NCI-H1694 (cell line): ENCODE measurements around the gene RNF4.
A peak's percentile ranks its signal among the peaks of the same experiment; 100 is the strongest.

Source experiments
- DNase-seq: peaks from one replicate; lab custom pipeline; 2025; lab: John Stamatoyannopoulos, UW

The RNF4 gene

DNA sequence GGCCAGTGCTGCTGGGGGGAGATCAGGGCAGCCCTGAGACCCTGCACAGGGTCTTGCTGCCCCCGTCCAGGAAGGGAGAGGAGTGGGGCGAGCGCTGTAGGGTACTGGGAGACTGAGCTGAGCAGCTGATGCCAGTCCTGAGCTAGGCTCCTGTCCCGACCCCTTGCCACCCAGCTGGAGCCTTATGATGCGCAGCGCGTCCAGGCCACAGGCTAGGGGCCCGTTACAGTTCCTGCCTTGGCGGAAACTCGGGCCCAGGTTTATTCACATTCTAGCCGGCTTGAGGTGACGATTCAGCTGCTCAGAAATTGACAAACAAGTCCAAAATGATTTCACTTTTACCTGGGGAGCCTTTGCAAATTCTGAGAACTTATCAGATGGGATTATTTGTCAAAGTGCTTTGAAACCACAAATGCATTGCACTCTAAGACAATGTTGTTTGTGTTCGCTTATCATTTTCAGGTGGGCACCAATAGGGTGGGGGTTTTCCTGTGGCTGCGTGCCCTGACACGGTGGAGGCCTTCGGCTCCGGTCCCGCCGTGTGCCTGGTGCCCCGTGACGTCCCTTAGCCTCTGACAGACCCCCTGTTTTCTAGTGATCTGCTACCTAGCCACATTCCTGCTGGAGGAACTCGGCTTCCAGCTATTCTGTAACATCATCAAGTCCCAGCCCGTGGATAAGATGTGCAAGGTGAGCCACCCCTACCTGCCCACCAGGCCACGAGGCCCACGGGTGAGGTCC is 31.3 kb upstream of the RNF4 start:
- no peak for DNase-seq

DNA sequence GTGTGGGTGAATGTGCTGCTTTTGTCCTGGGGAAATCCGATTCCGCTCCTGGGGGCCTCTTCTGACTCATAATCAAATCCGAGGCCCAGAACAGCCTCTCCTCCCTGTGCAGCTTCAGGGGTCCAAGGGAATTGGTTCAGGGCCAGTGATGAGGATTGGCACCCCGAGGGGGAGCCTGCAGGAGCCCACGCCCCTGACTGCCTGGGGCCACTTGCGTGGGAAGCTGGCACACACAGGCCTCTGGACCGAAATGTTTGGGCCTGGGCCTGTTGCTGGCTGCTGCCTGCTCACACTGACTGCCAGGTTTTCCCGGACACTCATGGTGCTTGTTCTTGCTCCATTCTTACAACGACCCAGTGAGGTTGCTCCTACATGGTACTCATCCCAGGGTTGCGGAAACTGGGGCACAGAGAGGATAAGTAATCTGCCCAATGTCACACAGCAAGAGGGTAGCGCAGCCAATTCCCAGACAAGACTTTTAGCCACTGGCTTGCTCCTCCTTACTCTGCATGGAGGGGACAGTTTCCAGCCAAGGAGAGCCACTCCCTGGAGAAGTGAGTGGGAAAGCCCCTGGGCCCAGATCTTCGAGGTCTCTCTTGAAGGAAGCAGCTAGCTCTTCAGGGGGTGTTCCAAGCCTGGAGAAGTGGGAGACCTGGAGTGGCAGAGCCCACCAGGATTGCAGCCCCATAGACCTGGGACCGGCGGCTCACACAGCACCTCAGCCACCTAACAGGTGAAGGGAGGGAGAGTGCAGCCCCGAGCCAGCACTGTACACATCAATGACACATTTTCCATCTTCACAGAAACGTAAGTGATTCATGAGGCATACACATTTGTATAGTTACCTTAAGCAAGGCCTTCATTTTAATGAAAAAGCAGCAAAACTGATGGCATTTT is 29.8 kb upstream of the RNF4 start:
- DNase-seq, result no peak

DNA sequence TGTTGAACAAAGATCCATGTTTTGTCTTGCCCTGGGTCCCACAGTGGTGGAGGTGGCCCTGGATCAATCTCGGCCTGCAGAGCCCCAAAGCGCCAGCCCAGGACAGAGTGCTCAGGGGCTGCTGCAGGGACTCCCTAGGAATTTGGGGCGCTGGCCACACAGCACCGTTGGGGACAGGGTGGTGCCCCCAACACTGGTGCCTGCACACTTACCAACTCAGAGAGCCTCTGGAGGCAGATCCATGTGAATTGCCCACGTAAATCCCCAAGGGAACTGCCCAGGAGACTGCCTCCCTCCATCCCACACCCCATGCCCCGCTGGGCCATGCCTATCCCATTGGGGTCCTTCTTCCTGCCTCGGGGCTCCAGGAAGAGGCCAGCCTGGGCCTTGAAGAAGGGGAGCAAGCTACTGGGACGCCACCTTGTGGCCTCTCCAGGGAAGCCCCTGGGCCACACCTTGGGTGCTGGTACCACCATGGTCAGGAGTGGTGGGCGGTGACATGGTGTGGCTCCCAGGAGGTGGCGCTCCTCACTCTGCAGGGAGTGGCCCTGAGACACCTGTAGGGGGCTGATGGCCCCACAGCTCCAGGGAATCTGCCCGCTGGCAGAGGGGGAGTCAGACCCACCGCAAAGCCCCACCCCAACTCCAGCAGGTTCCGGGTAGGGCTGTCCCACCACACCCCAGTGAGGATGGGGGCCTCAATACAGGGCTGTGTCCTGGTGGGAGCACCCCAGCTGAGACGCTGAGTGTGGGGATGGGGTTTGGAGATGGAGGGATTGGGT is 27.3 kb upstream of the RNF4 start:
- peak; percentile 55 for DNase-seq

DNA sequence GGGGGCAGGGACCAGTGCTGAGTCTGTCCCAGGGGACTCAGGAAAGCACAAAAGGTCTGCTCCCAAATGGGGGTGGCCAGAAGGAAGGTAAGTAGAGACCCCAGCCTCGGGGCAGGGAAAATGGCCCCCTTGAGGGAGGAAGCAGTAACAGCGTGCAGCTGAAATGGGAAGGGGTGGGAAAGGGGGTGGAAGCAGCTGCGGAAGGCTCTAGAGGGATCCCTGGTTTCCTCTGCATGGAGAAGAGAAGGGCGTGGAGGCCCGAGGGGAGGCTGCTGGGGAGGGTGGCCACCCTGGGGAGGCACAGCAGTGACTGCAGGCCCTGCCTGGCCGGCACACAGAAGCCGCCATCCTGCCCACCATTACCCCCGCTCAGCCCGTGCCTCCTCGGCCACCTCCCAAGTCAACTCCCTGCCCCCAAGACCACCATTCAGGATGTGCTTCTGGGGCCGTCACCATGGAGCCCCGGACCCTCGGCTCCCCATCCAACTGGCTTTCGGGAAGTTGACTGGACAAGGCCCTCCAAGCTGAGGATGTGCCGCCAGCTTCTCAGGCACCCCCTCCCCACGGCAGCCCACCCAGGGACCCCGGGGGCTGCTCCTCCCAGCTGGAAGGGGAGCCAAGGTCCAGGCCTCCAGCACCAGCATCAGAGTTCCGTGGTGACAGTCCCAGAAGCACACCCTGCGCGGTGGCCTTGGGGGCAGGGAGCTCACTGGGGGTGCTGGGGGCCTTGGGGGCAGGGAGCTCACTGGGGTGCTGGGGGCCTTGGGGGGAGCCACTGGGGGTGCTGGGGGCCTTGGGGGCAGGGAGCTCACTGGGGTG is 26.5 kb upstream of the RNF4 start:
- DNase-seq, result no peak

DNA sequence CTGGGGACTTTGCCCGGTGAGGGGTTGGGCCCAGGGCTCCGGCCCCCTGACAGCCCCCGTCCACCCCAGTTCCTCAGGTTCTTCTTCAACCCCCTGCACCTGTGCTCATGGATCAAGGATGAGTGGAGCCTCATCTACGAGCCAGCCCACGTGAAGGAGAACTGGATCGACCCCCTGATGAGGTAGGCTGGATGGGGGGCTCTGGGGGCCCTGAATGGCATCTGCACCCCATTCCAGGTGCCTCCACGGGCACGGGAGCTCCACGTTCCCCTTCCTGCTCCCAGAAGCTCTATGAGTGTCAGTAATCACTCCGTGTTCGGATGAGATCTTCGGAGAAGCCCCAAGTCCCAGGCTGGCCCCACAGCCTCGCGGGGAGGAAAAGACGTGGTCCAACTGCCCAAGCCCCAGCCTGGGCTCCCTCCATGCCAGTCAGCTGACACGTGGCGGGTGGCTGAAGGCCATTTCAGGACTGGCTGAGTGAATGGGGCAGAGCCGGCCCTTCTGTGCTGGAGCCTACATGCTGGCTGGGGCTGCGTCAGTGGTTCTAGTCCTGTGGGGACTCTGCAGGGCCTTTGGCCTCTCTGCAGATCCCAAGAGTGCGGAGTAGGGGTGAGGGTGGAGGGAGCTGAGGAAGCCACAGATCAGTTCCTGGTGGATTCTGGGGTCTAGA is 25.7 kb upstream of the RNF4 start:
- no peak for DNase-seq

DNA sequence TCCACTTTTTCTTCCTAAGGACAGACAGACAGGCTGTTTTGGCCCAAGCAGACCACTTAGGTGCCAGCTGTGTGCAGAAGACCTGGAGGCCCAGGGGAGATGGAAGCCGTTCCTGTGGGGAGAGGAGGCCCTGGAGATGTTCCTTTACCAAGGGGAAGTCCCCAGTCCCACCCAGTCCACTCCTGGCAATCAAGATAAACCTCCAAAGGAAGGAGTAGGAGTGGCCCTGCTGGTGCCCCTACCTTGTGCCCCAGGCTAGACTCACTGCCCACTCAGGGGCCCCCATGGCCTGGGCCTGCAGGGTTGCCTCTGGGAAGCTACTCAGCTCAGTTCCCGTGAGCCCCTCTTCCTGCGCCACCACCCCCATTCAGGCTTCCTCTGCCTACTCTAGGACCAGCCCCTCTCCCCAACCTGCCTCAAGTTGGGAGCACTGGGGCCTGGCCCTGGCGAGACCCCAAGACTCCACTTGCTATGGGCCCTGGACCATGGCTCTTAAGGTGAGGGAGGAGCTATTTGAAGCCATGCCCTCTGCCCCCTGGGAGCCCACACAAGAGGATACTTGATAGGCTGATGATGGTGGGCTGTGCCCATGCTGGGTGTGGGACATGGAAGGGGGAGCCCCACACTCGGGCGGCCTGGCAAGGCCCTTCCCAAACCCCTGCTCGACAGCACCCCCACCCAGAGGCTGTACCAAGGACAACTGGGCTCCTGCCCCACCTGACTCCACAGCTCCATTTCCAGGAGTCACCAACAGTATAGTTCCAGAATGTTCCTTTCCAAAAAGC is 24.8 kb upstream of the RNF4 start:
- DNase-seq, result no peak

DNA sequence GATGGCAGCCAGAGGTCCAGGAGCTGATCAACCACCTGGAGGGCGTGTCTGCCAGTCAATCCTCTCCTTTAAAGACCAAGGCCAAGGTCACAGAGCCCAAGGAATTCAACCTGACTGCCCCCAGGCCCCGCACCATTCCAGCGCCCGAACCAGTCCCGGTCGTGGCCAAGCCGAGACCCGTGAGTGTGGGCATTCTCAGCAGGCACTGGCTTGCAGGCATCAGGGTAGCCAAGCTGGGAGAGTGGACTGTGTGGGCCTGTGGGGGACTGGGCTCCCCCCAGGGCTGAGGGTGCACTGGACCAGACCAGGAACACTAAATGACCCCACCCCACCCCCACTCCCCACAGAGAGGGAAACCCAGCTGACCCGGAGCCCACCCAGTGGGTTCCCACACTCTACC is 23.8 kb upstream of the RNF4 start:
- DNase-seq, result no peak

DNA sequence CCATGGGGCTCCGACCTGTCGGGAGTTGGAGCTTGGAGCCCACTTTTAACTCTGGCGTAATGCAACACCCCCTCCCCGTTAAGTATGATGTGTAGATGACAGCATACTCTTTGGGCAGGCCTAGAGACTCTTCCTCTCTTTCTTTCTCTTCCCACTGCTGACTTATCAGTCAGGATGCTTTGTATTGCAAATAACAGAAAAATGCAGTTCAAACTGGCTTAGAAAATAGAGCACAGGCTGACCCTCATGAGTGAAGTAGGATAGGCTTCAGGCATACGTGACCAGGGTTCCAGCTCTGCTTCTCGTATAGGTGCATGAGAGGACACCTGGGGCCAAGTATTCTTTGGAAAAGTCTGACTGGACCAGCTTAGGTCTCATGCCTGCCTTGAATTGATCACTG is 23.3 kb upstream of the RNF4 start:
- DNase-seq, result no peak

DNA sequence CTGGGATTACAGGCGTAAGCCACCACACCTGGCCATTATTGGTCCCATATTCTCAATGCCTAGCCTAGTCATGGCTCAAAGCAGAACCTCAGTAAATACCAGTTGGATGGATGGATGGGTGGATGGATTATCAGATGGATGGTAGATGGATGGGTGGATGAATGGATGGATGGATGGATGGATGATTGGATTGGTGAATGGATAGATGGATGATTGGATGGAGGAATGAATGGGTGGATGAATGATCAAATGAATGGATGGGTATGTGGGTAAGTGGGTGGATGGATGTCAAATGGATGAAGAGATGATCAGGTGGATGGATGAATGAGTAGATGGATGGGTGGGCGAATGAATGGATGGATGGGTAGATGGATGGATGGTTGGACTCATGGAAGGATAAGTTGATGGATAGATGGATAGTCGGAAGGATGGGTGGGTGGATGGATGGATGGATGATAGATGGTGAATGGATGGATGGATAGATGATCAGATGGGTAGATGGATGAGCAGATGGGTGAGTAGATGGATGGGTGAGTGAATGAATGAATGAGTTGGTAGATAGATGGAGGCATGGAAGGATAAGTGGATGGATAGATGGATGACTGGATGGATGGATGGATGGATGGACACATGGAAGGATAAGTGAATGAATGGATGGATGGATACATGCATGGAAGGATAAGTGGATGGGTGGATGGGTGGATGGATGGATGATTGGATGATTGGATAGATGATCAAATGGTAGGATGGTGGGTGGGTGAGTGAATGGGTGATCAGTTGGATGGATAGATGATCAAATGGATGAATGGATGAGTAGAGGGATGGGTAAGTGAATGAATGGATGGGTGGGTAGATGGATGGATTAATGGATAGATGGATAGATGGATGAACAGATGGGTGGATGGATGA is 22.0 kb upstream of the RNF4 start:
- DNase-seq, result no peak

DNA sequence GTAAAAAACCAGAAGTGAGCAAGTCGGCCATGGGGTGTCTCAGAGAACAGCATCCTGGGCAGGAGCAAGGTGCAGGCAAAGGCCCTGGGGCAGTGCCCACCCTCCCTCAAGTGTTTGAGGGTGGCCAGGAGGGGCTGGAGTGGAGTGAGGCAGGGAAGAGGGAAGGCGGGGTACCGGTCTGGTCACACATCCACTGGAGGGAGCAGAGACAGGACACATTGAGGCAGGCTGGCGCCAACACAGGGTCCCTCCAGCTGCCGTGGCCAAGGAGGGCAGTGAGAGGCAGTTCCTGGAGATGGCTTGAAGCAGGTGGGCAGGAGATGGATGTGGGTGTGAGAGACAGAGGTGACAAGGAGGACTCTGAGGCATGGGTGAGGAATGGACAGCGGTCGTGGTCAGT is 20.3 kb upstream of the RNF4 start:
- DNase-seq, result no peak

DNA sequence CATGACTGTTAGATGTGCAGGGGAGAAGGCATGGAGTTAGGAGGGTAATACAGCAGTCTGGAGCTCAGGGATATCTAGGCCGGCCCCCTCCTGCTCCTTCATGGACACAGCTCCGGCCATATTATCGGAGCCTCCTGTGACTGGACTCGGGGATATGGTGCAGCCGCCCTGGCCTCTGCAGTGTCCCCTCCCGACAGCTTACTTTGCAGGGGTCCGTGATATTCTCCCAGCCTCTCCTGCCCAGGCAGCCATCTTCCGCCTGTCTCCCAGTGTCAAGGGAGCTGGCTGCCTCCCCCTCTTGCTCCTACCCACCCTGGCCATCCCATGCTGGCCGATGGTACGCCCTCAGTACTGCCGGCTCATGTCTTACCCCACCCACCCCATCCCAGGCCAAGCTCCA is 19.9 kb upstream of the RNF4 start:
- DNase-seq, result no peak

DNA sequence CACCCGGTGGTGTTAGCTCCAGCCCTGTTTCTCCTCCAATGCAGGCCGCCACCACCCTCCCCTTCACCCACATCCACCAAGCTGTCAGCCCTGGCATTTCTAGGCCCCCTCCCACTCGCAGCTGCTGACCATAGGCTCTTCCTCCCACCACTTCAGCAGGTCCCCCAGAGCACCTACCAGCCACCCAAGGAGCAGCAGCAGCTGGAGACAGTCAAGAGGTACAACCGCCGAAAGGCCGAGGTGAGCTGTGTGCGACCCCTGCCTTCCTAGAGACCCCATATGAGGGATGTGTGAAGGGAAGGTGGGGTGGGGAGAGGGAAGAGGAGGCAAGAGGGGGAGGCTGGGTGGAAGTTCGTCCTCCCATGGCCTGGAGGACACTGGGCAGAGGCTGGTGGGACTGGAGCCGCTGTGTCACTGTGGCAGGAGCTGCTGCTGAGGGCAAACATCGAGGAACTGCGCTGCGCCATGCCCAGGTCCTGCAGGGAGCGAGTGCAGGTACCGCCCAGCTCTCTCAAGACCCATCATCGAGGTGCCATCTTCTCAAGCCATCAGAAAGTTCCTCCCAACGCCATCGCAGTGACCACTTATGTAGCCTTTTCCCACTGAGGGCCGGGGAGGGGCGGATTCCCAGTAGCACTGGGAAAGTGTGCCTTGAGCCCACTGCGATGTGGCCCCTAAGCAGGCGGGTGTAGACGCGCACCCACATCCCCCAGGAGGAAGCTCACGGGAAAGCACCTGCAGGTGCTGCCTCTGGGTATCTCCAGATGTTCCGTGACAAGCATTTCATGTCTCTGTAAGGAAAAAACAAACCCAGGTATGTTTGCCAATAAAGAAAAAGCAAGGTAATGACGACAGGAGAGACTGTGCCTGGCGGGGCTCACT is 19.2 kb upstream of the RNF4 start:
- DNase-seq, result no peak

DNA sequence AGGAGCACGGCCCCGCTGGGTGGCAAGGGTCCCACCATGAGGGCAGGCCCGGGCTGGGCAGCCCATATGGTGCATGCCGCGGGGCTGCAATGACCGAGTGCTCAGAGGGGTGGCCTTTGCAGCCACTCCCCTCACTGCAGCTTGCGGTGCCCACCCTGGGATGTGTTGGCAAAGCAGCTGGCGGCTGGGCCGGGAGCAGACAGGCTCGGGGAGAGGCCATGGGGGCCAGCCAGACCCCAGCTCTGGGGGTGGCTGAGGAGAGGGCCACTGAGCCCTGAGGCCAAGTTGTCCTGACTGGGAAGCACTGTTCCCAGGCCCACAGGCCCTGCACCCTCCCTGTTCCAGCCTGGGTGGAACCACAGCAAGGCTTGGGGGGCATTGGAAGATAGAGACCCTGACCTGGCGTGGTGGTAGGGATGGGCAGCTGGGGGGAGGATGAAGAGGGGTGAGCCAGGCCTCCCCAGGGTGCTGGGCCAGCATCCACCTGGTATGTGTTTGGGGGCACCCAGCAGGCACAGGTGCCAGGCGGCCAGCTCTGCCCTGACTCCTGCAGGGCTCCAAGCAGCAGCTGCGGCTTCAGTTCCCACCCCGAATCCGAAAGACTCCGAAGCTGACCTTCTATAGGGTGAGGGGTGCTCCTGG is 18.4 kb upstream of the RNF4 start:
- DNase-seq, result no peak

DNA sequence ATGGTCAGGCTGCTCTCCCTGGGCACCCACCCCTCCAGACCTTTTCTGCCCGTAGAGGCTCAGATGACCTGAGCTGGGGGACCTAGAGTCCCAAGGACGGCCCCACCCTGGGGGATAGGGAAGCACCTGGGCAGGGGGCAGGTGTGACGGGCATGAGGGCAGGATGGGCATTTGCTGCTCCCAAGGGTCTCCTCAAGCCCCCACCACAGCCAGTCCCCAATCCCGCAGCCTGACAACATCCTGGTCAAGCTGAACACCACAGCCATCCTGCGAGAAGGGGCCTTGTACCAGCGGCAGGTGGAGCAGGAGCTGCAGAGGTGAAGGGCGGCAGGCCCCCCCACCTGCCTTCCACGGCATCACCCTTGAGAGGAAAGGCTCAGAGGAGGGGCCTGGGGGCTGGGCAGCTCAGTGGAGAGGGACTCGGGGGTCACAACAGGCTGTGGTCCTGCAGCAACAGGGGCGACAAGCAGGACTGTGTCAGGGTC is 17.8 kb upstream of the RNF4 start:
- no peak for DNase-seq

DNA sequence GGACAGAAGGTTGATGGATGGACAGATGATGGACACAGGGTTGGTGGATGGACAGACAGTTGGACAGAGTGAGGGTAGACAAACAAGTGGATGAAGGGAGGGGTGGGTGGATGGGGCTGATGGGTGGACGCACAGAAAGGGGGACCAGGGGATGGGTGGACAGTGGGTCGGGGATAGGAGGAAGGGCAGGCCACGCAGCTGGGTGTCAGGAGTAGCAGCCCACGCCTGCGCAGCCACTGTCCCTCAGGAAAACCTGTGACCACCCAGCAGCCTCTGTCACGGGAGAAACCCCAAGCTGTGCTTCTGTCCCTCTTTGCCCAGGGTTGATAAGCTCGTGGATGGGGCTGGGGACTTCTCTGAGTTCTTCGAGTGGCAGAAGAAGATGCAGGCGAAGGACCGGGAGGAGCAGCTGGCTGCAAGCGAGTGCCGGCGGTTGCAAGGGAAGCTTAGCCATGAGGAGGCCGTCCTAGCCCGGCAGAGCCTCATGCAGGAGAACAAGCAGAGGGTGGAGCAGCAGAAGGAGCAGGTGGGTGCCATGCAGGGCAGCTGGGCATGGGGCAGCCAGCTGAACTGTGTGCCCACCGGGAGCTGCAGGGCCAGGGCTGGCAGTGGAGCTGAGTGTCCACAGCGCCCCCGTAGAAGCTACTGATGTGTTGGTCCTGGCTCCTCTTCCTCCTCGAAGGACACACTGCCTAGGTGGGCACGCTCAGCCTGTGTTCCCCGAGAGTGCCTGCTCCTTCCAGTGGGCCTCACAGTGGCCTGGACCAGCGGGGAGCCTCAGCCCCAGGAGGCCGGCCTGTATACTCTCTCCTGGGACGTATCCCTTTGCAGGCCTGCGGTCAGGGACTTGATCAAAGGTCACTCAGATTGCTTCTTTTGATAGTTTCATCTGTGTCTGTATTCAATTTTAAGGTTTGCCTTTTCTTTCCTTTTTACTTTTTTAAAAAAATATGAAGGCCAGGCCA is 16.8 kb upstream of the RNF4 start:
- no peak for DNase-seq

DNA sequence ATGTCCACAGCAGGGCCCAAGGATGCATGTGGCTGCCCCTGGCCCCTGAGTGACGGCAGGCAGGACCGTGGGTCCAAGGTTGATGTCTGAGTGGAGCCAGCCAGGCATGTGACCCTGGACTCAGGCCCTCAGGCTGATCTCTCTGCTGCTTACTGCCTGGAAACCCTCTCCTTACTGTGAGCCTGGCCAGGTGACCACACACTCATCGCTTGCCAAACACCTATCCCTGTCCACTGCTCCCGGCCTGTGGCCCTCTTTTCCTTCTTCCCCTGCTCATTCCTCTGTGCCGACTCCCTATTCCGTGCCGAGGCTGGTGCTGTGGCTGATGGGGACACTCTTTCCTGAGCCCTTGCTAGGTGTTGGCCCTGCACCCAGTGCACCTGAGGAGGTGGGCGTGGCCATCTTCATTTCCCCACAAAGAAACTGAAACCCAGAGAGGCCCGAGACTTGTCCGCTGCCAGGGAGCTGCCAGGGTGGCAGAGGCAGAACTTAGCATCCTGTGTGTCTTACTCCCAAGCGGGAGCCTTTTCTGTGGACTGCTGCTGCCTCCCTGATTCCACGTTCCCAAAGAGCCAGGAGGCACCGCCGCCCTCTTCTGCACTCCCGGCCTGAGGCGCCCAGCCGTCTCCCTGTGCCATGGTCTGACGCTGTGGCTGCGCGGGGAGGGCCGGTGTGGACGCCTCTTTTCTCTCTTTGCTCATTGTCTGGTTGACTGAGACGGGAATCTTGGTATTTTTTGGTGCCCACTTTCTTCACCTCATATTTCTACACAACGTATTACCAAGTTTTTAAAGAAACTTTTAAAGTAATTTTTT is 11.2 kb upstream of the RNF4 start:
- DNase-seq, result no peak
